Adipocyte (in vitro differentiated cells): ENCODE measurements around the gene CHD6.
A peak's percentile ranks its signal among the peaks of the same experiment; 100 is the strongest.

Experiments used
- DNase-seq: peaks from one replicate; pipeline ENCODE4 v3.0.0-alpha.2; 2015; ENCODE audit warnings: low read depth
- H3K27me3 ChIP-seq: replicated peaks from 2 replicates; pipeline ENCODE4 v1.7.0; 2013; ENCODE audit warnings: mild to moderate bottlenecking, low read length, moderate library complexity; ENCODE audit not compliant: control insufficient read depth, insufficient read depth
- H3K36me3 ChIP-seq: 2 replicates; pipeline ENCODE4 v1.7.0; 2013; ENCODE audit warnings: low read length, mild to moderate bottlenecking, moderate library complexity; ENCODE audit not compliant: control insufficient read depth, insufficient read depth, severe bottlenecking
- H3K4me1 ChIP-seq: 2 replicates; pipeline ENCODE4 v1.7.0; 2013; ENCODE audit warnings: mild to moderate bottlenecking, low read length, moderate library complexity; ENCODE audit not compliant: control insufficient read depth, insufficient read depth
- H3K4me3 ChIP-seq: 2 replicates; pipeline ENCODE4 v1.7.0; 2013; ENCODE audit warnings: mild to moderate bottlenecking, low read length, moderate library complexity
- H3K9ac ChIP-seq: 2 replicates; pipeline ENCODE4 v1.7.0; 2013; ENCODE audit warnings: mild to moderate bottlenecking, low read length, moderate library complexity
- H3K9me3 ChIP-seq: 2 replicates; pipeline ENCODE4 v1.7.0; 2013; ENCODE audit warnings: mild to moderate bottlenecking, low read length, moderate library complexity; ENCODE audit not compliant: control insufficient read depth

CHD6 gene

DNA sequence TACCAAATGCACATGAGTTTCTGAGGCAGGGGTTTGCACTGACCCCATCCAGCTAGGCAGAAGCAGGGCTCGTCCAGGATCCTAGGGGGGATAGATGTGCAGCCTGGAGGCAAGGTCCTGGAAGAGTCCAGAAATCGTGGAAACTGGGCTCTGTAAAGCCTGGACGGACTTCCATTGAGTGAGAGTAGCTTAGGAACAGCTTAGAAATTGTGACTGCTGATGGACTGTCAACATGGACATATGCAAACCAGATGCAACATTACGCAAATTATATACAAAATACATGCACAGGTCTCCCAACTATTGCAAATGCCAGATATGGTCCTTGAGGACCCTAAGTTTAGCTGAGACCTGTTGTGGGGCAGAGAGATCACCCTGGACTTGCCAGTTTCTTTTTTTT lies 246.8 kb downstream of the CHD6 start:
- H3K27me3 ChIP-seq = peaks cover 64% of the 10 kb centered on the region

DNA sequence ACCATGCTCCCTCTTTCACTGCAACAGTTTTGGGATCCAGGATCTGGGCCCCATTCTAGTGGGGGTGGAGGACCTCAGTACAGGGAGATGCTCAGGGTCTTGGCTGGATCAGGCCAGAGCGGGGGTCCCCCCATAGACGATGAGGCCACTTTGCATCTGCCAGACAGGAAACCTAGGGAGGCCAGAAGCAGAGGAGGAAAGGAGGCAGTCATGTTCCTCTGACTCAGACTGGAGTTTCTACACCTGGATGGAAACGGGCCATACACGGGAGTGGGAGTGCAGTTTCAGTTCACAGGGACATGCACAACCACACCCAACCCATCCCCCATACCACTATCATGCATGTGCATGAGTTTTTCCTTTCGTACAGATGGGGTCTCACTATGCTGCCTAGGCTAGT lies 248.0 kb downstream of the CHD6 start:
- Histone ChIP-seq H3K36me3 (no peaks in the 10 kb centered on the region), H3K9me3 (peaks cover 13% of the 10 kb centered on the region), H3K27me3 (peaks cover 62% of the 10 kb centered on the region), H3K4me1 (no peaks in the 10 kb centered on the region), H3K9ac (no peak overlapping the region), H3K4me3 (no peak overlapping the region)
- DNase-seq = no peak

More for the DNA sequence above, 246.8 kb downstream of the CHD6 start:
- Histone ChIP-seq H3K4me1 (no peaks in the 10 kb centered on the region), H3K9ac (no peak overlapping the region), H3K4me3 (no peak overlapping the region), H3K9me3 (peaks cover 13% of the 10 kb centered on the region), H3K36me3 (no peaks in the 10 kb centered on the region)
- DNase-seq = no peak

DNA sequence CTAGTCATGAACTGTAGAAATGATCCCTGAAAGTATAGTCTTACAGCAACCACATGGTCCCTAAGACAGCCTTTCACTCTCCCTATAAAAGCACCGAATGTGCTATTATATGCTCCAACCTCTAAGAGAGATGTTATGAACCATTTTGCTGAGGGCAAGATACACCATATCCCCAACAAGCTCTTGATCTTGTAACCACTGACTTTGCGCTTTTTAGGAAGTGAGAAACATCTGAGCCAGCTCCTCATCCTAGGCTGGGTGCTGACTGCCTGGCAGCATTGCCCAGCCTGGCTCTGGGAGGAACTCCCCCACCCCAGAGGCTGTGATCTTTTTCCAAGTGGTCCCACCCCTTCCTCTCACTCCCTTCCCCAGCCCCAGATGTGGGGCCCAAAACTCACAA lies 248.5 kb downstream of the CHD6 start:
- Histone ChIP-seq H3K4me1 (no peaks in the 10 kb centered on the region), H3K9me3 (peaks cover 13% of the 10 kb centered on the region), H3K4me3 (no peak overlapping the region), H3K27me3 (peaks cover 66% of the 10 kb centered on the region), H3K36me3 (no peaks in the 10 kb centered on the region), H3K9ac (no peak overlapping the region)
- no peak for DNase-seq

DNA sequence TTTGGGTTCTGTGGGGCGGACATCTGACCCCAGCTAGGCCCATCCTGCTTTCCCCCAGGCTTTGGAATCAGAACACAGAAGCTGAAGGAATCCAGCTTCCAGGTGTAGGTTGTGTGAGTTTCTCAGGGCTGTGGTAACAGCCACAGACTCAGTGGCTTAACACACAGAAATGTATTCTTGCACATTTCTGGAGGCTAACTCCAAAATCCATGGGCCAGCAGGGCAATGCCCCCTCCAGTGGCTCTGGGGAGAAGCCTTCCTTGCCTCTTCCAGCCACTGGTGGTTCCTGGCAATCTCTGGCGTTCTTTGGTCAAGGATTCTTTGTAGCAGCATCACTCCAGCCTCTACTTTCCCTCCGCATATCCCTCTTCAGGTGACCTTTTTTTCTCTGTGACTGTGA lies 250.2 kb downstream of the CHD6 start:
- Histone ChIP-seq H3K27me3 (peaks cover 60% of the 10 kb centered on the region), H3K9ac (no peak overlapping the region), H3K4me1 (no peaks in the 10 kb centered on the region), H3K4me3 (no peak overlapping the region), H3K9me3 (peaks cover 13% of the 10 kb centered on the region), H3K36me3 (no peaks in the 10 kb centered on the region)
- no peak for DNase-seq

DNA sequence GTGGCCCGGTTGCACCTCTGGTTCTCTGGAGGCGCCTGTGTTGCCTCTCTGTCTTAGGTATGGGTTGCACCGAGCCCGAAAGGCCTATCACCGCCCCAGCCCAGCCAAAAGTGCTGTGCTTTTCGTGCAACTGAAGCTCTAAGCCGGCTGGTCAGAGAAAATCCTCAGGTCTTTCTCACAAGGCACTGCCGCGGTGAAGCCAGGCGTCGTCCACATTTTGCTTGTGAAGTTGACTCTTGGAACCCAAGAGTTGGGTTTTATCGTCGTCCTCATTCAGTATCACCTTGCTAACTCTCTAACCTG lies 250.8 kb downstream of the CHD6 start:
- no peak for DNase-seq
- Histone ChIP-seq H3K9me3 (peaks cover 11% of the 10 kb centered on the region), H3K4me3 (no peak overlapping the region), H3K4me1 (no peaks in the 10 kb centered on the region), H3K9ac (no peak overlapping the region), H3K36me3 (no peaks in the 10 kb centered on the region), H3K27me3 (peaks cover 54% of the 10 kb centered on the region)

DNA sequence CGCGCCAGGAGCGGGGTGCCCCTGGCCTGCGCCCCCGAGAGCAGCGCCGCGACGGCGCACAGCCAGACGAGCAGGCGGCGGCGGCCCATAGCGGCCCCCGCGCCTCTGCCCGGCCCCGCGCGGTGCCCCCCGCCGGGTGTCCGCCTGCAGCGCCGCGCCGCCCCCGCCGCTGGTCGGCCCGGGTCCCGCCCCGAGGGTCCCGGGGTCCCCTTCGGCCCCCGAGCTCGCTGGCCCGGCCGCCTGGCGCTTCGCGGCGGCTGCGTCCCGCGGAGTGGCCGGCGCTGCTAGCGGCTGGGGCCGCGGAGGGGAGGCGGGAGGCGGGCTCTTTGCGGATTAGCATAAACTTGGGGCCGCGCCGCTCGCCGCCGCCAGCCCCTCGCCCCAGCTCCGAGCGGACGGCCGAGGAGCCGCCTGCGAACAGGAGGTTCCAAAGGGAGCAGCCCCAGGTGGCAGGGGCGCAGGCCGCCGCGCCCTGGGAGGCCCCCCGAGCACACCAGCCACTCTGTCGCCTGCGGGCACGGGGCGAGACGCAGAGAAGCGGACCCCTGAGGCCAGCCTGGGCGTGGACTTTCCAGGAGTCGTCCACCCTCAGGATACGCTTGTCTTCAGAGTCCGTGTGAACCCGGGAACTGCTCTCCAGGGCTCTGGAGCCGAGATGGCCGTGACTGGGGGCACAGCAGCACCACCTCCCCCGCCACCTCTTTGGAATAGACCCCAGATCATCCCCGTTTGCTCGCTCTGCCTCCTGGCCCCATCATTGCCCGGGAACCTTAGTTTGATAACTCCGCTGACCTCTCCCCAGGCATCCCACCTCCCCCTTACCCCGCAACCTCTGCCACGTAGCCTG lies 251.4 kb downstream of the CHD6 start, which contains the start of gene EMILIN3:
TSS of gene EMILIN3 (minus strand) at position 273 of the 847 bp plus-strand sequence. CDS start at position 89, 184 bp downstream.
- Histone ChIP-seq H3K27me3 (peaks cover 48% of the 10 kb centered on the region), H3K4me1 (no peaks in the 10 kb centered on the region), H3K4me3 (no peak within 1 kb of the TSS), H3K36me3 (no peaks in the 10 kb centered on the region), H3K9ac (no peak within 1 kb of the TSS), H3K9me3 (peaks cover 6% of the 10 kb centered on the region)
- DNase-seq = peak; percentile 46

DNA sequence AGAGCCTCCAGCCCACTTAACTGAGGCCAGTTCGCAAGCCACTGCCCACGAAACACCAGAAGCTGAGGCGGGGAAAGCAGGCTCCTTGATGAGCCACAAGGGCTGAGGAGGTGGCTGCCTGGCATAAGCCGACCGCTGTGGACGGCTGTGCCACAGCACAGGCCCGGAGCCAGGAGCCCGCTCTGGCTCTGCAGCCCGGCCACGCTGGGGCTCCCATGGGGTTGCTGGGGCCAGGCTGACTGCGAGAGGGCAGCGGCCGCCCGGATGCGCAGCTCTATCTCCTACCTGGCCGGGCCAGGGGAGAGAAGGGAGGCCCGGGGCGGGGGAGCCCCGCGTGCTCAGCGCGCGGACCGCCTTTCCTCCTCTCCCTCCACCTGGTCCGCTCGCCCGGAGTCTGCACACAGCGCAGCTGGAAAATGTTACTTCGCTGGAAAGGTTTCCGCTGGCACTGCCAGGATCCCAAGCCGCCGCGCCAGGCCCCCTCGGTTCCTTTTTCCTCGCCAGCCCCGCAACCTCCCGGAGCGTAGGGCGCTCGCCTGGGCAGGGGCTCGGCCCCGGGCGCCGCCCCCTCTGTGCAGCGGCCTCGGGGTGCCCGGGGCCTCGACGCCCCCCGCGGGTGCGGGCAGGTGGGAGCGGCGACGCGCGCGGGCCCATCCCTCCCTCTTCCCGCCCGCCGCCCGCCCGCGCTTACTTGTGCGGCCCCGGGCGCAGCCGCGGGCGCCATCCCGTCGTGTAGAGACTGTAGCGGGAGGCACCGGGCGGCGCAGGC lies 252.2 kb downstream of the CHD6 start:
- Histone ChIP-seq H3K36me3 (no peaks in the 10 kb centered on the region), H3K9me3 (peaks cover under 1% of the 10 kb centered on the region), H3K9ac (no peak overlapping the region), H3K27me3 (peaks cover 48% of the 10 kb centered on the region), H3K4me3 (no peak overlapping the region), H3K4me1 (no peaks in the 10 kb centered on the region)
- DNase-seq = peak; percentile 33

DNA sequence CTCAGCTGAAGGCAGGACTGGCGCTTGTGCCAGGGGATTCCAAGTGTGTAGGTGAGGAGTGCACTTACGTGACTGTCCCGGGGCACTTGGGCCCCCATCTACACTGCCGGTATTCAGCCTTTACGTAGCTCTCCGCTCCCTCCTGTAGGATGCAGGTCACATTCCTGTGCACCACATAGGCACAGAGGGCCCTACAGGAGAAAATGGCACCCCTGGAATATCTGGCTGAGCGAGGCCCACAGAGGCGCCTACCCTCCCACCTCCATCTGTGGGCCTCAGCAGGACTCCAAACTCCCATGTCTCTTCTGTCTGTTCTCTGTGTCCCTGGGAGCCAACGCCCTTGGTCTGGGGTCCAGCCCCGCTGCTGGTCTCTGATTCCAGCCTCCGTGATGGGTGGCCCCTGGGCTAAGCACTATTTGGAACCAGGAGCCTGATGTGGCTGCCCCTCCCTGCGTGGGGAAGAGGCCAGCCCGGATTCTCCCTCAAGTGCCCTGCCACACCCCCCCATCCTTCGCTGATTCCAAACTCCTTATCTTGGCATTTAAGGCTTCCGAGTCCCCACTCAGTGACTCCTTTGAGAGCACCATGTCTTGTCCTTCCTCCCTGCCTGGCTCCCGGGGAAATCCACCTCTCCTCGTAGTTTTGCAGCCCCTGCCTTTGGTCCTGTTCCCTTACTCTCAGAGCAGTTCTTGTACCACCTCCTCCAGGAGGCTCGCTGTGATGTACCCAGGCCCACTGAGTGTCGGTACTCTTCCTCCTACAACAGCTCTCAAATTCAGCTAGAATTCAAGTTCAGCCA lies 253.0 kb downstream of the CHD6 start:
- H3K36me3 ChIP-seq = peaks cover 5% of the 10 kb centered on the region
- H3K9ac ChIP-seq = no peak overlapping the region
- no peak overlapping the region for H3K4me3 ChIP-seq
- no peak for DNase-seq
- H3K4me1 ChIP-seq = no peaks in the 10 kb centered on the region
- H3K9me3 ChIP-seq = no peaks in the 10 kb centered on the region
- H3K27me3 ChIP-seq = peaks cover 46% of the 10 kb centered on the region

DNA sequence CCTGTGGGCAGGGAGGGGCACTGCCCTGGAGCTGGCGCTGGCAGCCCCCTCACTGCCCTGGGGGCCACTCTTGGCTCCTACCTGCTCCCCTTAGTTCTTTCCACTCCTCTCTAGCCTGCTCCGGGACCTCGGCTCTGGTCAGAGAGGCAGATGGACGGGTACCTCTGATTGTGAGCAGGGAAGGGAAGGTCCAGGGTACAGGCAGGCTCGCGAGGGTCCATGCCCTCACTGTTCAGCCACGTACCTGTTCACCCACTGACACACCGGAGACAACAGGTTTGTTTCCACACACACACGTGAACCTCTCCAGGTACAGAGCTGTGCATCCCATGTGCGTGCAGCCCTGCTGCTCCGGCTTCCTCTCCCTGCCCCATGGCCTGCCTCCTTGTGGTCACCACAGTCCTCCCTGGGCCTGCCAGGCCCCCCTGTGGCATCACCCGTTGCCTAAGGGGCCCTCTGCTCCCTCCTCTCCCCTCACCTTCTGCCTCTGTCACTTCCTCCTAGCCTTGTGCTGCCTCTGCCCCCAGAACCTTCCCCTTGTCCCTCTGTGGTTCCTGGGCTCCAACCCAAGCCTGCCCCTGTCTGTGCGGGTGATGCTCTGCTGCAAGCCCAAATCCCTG lies 253.8 kb downstream of the CHD6 start:
- H3K4me1 ChIP-seq = no peaks in the 10 kb centered on the region
- H3K27me3 ChIP-seq = peaks cover 38% of the 10 kb centered on the region

DNA sequence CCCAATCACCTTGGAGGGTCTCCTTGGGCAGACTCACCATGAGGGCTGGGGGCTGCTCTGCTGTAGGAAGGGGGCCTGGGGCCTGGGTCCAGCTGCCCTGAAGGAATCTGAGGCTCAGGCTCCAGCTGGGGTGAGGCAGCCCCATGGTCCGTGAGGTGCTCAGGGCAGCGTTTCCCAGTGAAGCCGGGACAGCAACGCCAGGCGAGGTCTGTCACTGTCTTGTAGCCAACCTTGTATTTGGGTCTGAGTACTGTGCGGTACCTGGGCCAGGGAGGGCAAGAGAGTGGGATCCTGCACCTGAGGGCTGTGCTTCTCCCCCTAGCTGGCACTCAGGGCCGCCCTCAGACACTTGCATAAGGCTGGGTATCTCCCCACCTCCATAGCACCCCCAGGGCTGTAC lies 254.6 kb downstream of the CHD6 start:
- H3K9ac ChIP-seq = no peak overlapping the region
- no peak for DNase-seq
- H3K4me3 ChIP-seq = no peak overlapping the region
- H3K9me3 ChIP-seq = no peaks in the 10 kb centered on the region
- no peaks in the 10 kb centered on the region for H3K4me1 ChIP-seq
- H3K36me3 ChIP-seq = peaks cover 13% of the 10 kb centered on the region
- H3K27me3 ChIP-seq = peaks cover 32% of the 10 kb centered on the region

More for the DNA sequence above, 253.8 kb downstream of the CHD6 start:
- DNase-seq = no peak
- Histone ChIP-seq H3K9ac (no peak overlapping the region), H3K9me3 (no peaks in the 10 kb centered on the region), H3K4me3 (no peak overlapping the region), H3K36me3 (peaks cover 10% of the 10 kb centered on the region)
